GM18519 (cell line): Measurements from ENCODE around the gene PDCL2.

Experiments
- ATAC-seq: cut with Tn5 transposase; IDR thresholded peaks from one replicate; pipeline ENCODE4 v1.9.1; 2021; ENCODE audit warnings: mild to moderate bottlenecking, moderate library complexity; ENCODE audit not compliant: unreplicated experiment, low FRiP score

The PDCL2 gene

GRCh38 chr4:55545151-55545550 is 46.9 kb downstream of the PDCL2 start:
- ATAC-seq = no peak

GRCh38 chr4:55543858-55544257 is 48.2 kb downstream of the PDCL2 start:
- no peak for ATAC-seq

DNA sequence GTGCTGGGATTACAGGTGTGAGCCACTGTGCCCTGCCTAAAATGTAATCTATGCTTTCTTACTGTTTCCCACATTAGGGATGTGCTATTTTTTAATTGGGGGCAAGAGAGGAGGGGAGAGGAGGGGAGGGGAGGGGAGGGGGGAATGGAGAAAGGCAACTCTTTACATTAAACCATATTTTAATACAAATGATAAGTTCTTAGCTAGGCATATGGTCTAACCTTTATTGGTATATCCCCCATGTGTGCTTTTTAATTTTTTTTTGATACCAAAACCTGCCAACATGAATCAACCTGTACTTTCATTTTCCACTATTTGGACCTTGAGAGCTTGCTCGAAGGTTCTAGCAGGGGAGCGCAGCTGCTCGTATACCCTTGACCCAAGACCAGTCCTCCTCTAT is 51.8 kb downstream of the PDCL2 start:
- no peak for ATAC-seq

DNA sequence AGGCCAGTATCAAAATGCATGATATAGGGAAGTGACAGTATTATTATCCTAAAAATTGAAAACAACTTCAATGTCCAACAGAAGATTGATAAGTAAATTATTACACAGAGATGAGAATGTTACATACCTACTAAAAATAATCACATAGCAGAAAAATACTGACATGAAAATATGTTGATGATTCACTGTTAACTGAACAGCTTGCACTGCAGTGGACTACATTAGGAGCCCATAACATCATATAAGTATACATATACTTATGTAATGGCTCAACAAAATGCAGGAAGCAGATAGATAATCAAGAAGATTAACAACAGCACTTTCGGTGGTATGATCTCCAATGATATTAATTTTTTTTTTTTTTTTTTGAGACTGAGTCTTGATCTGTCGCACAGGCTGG is 52.4 kb downstream of the PDCL2 start:
- no peak for ATAC-seq

GRCh38 chr4:55538531-55538930 is 53.5 kb downstream of the PDCL2 start:
- ATAC-seq = no peak

DNA sequence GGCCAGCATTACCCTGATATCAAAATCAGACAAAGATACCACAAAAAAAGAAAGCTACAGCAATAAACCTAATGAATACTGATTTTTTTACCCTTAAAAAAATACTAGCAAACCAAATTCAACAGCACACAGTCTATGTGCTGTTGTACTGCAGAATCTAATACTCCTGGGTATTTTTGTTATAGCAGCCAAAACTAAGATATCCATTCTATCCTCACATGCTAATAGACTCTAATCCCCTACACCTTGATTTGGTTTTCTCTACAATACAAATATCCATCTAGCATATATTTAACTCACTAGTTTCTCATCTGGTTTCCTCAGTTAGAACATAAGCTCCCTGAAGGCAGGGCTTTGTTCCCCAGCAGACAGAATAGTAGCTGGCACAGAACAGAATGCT is 57.7 kb downstream of the PDCL2 start:
- ATAC-seq = no peak

GRCh38 chr4:55530691-55531090 is 61.4 kb downstream of the PDCL2 start:
- ATAC-seq = no peak

- no peak for ATAC-seq
These were observed 61.9 kb downstream of the PDCL2 start for GRCh38 chr4:55530167-55530566.

- ATAC-seq = no peak
These were observed 63.6 kb downstream of the PDCL2 start for GRCh38 chr4:55528491-55528890.

DNA sequence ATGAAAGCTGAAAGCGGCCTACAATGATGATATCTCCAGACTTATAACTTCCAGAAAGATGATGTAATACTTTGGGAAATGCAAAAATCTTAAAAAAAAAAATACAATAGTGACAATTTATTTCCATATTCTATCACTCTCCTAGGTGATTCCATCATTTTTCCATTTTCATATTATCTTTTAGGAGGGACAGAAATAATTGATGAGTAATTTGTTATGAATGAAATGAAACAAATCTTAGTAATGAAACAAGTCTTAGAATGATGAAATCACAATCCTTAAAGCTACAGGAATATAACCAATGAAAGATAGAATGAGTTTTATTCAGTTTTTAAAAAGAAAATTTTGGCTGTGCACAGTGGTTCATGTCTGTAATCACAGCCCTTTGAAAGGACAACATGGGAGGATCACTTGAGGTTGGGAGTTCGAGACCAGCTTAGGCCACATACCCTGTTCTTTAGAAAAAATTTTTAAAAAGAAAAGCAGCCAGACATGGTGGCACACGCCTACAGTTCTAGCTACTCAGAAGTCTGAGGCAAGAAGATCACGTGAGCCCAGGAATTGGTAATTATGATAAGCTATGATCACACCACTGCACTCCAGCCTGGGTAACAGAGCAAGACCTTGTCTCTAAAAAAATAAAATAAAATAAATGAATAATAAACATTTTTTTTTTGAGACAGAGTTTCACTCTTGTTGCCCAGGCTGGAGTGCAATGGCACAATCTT is 67.0 kb downstream of the PDCL2 start:
- no peak for ATAC-seq

DNA sequence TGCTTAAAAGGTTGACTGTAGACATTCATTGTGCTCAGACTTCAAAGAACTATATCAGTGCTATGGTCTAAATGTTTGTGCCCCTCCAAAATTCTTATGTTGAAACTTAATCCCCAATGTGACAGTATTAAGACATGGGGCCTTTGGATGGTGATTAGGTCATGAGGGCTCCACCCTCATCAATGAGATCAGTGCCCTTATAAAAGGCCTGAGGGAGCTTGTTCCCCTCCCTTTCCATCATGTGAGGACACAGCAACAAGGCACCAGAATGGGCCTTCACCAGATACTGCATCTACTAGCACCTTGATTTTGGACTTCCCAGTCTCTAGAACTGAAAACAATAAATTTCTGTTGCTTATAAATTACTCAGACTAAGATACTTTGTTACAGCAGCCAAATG is 73.6 kb downstream of the PDCL2 start:
- ATAC-seq = no peak

- ATAC-seq = peak; percentile 73
These were observed 74.4 kb downstream of the PDCL2 start for GRCh38 chr4:55517526-55518229.

DNA sequence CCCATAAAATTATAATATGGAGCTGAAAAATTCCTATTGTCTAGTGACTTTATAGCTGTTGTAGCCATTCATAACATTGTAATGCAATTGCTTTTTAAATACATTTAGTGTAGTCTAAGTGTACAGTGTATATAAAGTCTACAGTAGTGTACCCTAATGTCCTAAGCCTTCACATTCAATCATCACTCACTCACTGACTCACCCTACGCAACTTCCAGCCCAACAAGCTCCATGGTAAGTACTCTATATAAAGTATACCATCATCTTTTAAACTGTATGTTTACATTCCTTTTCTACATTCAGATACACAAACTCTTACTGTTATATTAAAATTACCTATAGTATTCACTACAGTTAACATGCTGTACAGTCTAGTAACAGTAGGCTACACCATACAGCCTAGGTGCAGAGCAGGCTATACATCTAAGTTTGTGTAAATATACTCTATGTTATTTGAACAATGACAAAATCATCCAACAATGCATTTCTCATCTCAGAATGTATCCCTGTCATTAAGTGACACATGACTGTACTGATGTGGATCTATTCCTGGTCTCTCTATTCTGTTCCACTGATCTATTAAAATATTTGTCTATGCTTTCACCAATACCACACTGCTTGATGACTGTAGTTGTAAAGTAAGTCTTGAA is 79.0 kb downstream of the PDCL2 start:
- no peak for ATAC-seq

DNA sequence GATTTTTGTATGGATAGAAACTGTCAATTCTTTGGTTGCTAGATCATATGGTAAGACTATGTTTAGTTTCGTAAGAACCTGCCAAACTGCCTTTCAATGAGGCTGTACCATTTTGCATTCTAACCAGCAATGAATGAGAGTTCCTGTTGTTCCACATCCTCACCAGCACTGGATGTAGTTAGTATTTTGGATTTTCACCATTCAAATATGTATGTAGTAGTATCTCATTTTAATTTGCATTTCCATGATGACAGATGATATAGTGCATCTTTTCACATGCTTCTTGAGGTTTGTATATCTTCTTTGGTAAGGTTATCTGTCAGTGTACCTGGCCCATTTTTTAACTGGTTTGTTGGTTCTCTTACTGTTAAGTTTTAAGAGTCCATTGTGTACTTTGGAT is 80.0 kb downstream of the PDCL2 start:
- no peak for ATAC-seq

DNA sequence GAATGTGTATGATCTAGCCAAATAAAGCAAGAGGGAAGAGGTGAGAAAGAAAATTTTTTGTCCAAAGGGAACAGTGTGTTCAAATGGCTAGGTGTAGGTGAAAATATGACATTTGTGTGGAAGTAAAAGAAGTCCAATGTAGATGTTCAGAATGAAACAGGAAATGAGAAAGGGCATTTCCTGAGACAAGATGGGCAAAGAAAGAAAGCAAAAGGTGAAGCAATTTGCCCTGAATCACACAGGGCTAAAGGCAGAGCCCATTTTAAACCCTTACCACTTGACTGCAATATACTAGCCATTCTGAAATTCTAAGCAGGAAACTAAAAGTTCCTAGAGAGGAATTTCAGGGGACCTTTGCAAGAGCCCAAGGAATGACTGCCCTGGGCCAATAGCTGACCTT is 81.4 kb downstream of the PDCL2 start:
- no peak for ATAC-seq

DNA sequence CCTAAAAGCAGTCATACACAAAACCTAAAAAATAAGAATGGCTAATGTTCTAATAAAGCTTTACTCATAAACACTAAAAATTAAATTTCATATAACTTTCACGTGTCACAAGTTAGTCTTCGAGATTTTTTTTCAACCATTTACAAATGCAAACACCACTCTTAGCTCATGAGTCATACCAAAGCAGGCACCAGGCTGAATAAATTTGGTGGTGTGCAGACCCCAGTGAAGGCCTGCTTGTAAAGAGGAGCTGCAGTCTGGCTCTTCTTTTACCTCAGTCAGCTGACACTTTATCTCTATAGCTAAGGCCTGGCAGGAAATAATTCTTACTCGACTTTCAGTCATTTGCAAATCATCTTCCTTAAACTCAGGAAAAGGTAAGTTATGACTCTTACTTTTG is 82.8 kb downstream of the PDCL2 start:
- no peak for ATAC-seq

DNA sequence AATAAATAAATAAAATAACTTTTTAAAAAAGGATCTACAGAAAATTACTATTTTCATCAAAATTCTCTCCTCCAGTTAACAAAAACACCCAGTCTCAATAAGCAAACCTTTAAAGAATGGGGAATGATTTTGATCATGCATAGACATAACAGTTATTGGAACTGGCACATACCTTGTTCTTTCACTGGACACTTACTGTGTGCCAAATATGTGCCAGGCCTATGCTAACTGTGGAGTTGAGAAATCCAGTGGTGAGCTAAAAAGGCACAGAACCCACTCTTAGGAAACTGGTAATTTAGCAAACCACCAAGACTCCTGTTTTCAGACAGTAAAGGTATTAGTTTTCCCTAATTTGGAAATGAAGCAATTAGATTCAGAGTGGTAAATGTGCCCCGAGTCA is 84.4 kb downstream of the PDCL2 start:
- ATAC-seq = no peak
